ENCODE data around the gene TMEM139. TPM values are rescaled to one million over a fixed set of nuclear protein-coding genes. Genes with fewer than 3 reads are reported as not detected.

Gene TMEM139
- total RNA-seq, 3 donors from 2014 or later (not counting 1 experiment from before 2014, with no cell fraction given): not detected

DNA sequence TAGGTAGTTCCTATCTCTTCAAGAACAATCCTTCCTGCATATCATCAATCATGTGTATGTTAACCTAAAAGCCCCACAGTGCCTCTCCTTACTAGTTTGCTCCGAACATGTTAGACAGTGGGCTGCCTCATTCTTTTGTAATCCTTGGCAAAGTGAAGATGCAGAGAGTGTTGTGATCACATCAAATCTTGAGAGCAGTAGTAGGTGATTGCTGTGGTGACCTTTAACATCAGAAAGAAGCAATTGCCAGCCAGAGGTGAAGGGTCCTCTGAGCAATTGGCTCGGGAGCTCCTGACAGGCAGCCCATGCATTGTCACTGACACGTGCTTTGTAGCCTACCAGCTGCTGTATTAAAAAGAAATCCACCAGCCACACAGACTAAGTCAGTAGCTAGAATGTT lies 41.1 kb upstream of the TMEM139 start:
- Mint-ChIP-seq H3K9me3 (no peaks in the 10 kb centered on the region), H3K4me3 (no peak overlapping the region), H3K36me3 (no peaks in the 10 kb centered on the region), H3K27me3 (ENCODE audit: low read depth in 2 of 2) (peaks cover 10 to 17% of the 10 kb centered on the region in 2 donors), H3K4me1 (peaks cover 0 to 10% of the 10 kb centered on the region in 2 donors), H3K27ac (no peak overlapping the region)
- H3K9me3 ChIP-seq (ENCODE audit: control insufficient read depth, insufficient read depth, low read length): no peaks in the 10 kb centered on the region
- H3K4me3 ChIP-seq (ENCODE audit: low read length): no peak overlapping the region
- DNase-seq (no peak), ATAC-seq (no peak)
- H3K4me1 ChIP-seq (ENCODE audit: control insufficient read depth, insufficient read depth, low read length): peaks cover 3% of the 10 kb centered on the region
- TF ChIP-seq, protein P1, sequence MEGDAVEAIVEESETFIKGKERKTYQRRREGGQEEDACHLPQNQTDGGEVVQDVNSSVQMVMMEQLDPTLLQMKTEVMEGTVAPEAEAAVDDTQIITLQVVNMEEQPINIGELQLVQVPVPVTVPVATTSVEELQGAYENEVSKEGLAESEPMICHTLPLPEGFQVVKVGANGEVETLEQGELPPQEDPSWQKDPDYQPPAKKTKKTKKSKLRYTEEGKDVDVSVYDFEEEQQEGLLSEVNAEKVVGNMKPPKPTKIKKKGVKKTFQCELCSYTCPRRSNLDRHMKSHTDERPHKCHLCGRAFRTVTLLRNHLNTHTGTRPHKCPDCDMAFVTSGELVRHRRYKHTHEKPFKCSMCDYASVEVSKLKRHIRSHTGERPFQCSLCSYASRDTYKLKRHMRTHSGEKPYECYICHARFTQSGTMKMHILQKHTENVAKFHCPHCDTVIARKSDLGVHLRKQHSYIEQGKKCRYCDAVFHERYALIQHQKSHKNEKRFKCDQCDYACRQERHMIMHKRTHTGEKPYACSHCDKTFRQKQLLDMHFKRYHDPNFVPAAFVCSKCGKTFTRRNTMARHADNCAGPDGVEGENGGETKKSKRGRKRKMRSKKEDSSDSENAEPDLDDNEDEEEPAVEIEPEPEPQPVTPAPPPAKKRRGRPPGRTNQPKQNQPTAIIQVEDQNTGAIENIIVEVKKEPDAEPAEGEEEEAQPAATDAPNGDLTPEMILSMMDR (IDR thresholded peaks at IDR 0.05): no peak
- intact Hi-C loops (cut with micrococcal nuclease): no loop called here
- H3K27me3 ChIP-seq (ENCODE audit: control insufficient read depth, insufficient read depth, low read length): no peaks in the 10 kb centered on the region
- no peaks in the 10 kb centered on the region for H3K36me3 ChIP-seq (ENCODE audit: control insufficient read depth, insufficient read depth, low read length)
- 77% methylated on average over 3 of the region's 3 CpGs for WGBS (ENCODE audit: insufficient coverage)
- H3K27ac ChIP-seq (ENCODE audit: low read length): no peak overlapping the region

DNA sequence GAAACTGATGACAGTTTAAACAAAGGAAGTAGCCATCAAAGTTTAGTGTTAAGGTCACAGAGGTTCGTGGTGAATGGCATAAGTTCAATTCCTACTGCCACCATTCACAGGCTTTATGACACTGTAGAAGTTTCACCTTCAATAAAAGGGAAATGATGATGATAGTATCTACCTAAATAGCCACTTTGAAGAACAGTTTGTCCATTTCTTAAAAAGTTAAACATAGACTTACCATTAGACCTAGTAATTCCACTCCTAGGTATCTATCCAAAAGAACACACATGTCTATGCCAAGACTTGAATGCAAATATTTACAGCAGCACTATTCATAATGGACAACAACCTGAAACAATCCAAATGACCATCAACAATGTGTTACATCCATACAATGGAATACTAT lies 40.4 kb upstream of the TMEM139 start:
- Histone ChIP-seq H3K4me3 (ENCODE audit: low read length) (no peak overlapping the region), H3K9me3 (ENCODE audit: control insufficient read depth, insufficient read depth, low read length) (no peaks in the 10 kb centered on the region), H3K4me1 (ENCODE audit: control insufficient read depth, insufficient read depth, low read length) (peaks cover 3% of the 10 kb centered on the region), H3K27me3 (ENCODE audit: control insufficient read depth, insufficient read depth, low read length) (no peaks in the 10 kb centered on the region), H3K27ac (ENCODE audit: low read length) (no peak overlapping the region), H3K36me3 (ENCODE audit: control insufficient read depth, insufficient read depth, low read length) (no peaks in the 10 kb centered on the region)
- H3K4me3 Mint-ChIP-seq: no peak overlapping the region
- H3K4me1 Mint-ChIP-seq: peaks cover 0 to 10% of the 10 kb centered on the region in 2 donors
- peaks cover 10 to 17% of the 10 kb centered on the region in 2 donors for H3K27me3 Mint-ChIP-seq (ENCODE audit: low read depth in 2 of 2)
- no peak for ATAC-seq
- no peaks in the 10 kb centered on the region for H3K9me3 Mint-ChIP-seq
- no peak for DNase-seq
- intact Hi-C loops (cut with micrococcal nuclease): no loop called here
- H3K36me3 Mint-ChIP-seq: peaks cover 5% of the 10 kb centered on the region
- TF ChIP-seq, protein P1 (IDR thresholded peaks at IDR 0.05): no peak
- no peak overlapping the region for H3K27ac Mint-ChIP-seq
- WGBS (ENCODE audit: insufficient coverage): no CpG with 5 or more reads among the region's 1 CpG

DNA sequence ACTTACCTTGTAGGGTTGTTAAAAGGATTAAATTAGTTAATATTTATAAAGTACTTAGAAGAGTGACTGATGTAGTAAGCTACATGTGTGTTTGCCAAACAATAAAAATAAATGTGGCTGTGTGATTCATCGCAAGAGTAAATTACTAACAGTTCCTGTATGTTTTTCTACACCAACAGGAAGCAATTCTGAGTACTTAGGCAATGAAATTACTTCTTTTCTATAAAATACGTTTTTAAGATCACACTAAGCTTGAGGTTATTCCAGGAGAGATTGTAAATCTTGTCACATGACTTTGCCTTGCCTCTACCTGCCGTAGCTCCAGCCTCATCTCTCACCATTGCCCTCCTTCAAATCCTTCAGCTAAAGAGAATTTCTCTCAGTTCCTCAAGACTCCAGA lies 39.6 kb upstream of the TMEM139 start:
- Mint-ChIP-seq H3K4me3 (no peak overlapping the region), H3K36me3 (peaks cover 6% of the 10 kb centered on the region), H3K27ac (no peak overlapping the region), H3K27me3 (ENCODE audit: low read depth in 2 of 2) (peaks cover 10 to 17% of the 10 kb centered on the region in 2 donors), H3K4me1 (peaks cover 5 to 16% of the 10 kb centered on the region in 2 donors), H3K9me3 (peaks cover 0 to 5% of the 10 kb centered on the region in 2 donors)
- intact Hi-C loops (cut with micrococcal nuclease): no loop called here
- DNase-seq (no peak), ATAC-seq (no peak)
- 20% methylated on average over 3 of the region's 3 CpGs for WGBS (ENCODE audit: insufficient coverage)
- Histone ChIP-seq H3K27ac (ENCODE audit: low read length) (no peak overlapping the region), H3K4me1 (ENCODE audit: control insufficient read depth, insufficient read depth, low read length) (peaks cover 3% of the 10 kb centered on the region), H3K27me3 (ENCODE audit: control insufficient read depth, insufficient read depth, low read length) (no peaks in the 10 kb centered on the region), H3K9me3 (ENCODE audit: control insufficient read depth, insufficient read depth, low read length) (no peaks in the 10 kb centered on the region), H3K36me3 (ENCODE audit: control insufficient read depth, insufficient read depth, low read length) (no peaks in the 10 kb centered on the region), H3K4me3 (ENCODE audit: low read length) (no peak overlapping the region)
- TF ChIP-seq, protein P1 (IDR thresholded peaks at IDR 0.05): no peak

DNA sequence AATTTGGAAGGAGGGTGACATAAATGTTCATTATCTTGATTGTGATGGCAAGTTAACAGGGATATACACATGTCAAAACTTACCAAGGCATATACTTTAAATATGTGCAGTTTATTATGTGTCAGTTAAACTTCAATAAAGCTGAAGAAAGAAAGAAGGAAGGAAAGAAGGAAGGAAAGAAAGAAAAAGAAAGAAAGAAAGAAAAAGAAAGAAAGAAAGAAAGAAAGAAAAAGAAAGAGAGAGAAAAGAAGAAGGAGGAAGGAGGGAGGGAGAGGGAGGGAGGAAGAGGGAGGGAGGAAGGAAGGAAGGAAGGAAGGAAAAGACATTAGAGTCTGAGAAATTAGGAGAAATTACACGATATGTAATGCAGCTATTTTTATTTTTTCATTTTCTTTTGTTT lies 37.4 kb upstream of the TMEM139 start:
- ATAC-seq (no peak), DNase-seq (no peak)
- Histone ChIP-seq H3K4me3 (ENCODE audit: low read length) (no peak overlapping the region), H3K27me3 (ENCODE audit: control insufficient read depth, insufficient read depth, low read length) (no peaks in the 10 kb centered on the region), H3K9me3 (ENCODE audit: control insufficient read depth, insufficient read depth, low read length) (no peaks in the 10 kb centered on the region), H3K4me1 (ENCODE audit: control insufficient read depth, insufficient read depth, low read length) (peaks cover 7% of the 10 kb centered on the region), H3K27ac (ENCODE audit: low read length) (no peak overlapping the region), H3K36me3 (ENCODE audit: control insufficient read depth, insufficient read depth, low read length) (no peaks in the 10 kb centered on the region)
- peaks cover 7 to 8% of the 10 kb centered on the region in 2 donors for H3K27me3 Mint-ChIP-seq (ENCODE audit: low read depth in 2 of 2)
- TF ChIP-seq, protein P1 (IDR thresholded peaks at IDR 0.05): no peak
- intact Hi-C loops (cut with micrococcal nuclease): no loop called here
- no peak overlapping the region for H3K27ac Mint-ChIP-seq
- peaks cover 0 to 5% of the 10 kb centered on the region in 2 donors for H3K9me3 Mint-ChIP-seq
- no CpG with 5 or more reads among the region's 1 CpG for WGBS (ENCODE audit: insufficient coverage)
- H3K36me3 Mint-ChIP-seq: peaks cover 6% of the 10 kb centered on the region
- H3K4me3 Mint-ChIP-seq: no peak overlapping the region
- peaks cover 26 to 36% of the 10 kb centered on the region in 2 donors for H3K4me1 Mint-ChIP-seq

Data from natural killer cell (primary cell).